Measurements from ENCODE around the gene MED12L.

MED12L gene

GRCh38 chr3:151377768-151378385 is 292.4 kb downstream of the MED12L start:
- DNase-seq (ENCODE audit: low read depth, low spot score) = no peak
- H3K4me3 ChIP-seq (ENCODE audit: low read depth, low read length) = no peak overlapping the region
- no peak for TF ChIP-seq CTCF (IDR thresholded peaks at IDR 0.05; ENCODE audit: low read depth, low read length)
- in situ Hi-C loops (cut with HindIII; ENCODE audit: low sequenced_read_pairs) = no loop called here

GRCh38 chr3:151379083-151379734 is 293.7 kb downstream of the MED12L start:
- no peak for DNase-seq (ENCODE audit: low read depth, low spot score)
- no peak overlapping the region for H3K4me3 ChIP-seq (ENCODE audit: low read depth, low read length)
- in situ Hi-C loops (cut with HindIII; ENCODE audit: low sequenced_read_pairs) = no loop called here
- TF ChIP-seq CTCF (IDR thresholded peaks at IDR 0.05; ENCODE audit: low read depth, low read length) = peak; percentile 81

GRCh38 chr3:151382671-151383070 is 297.2 kb downstream of the MED12L start:
- DNase-seq (ENCODE audit: low read depth, low spot score) = no peak
- in situ Hi-C loops (cut with HindIII; ENCODE audit: low sequenced_read_pairs) = no loop called here
- H3K4me3 ChIP-seq (ENCODE audit: low read depth, low read length) = no peak overlapping the region
- no peak for TF ChIP-seq CTCF (IDR thresholded peaks at IDR 0.05; ENCODE audit: low read depth, low read length)

- in situ Hi-C loops (cut with HindIII; ENCODE audit: low sequenced_read_pairs) = no loop called here
- no peak overlapping the region for H3K4me3 ChIP-seq (ENCODE audit: low read depth, low read length)
- no peak for TF ChIP-seq CTCF (IDR thresholded peaks at IDR 0.05; ENCODE audit: low read depth, low read length)
- DNase-seq (ENCODE audit: low read depth, low spot score) = no peak
Measured at GRCh38 chr3:151383111-151383510, 297.6 kb downstream of the MED12L start.

- in situ Hi-C loops (cut with HindIII; ENCODE audit: low sequenced_read_pairs) = no loop called here
- TF ChIP-seq CTCF (IDR thresholded peaks at IDR 0.05; ENCODE audit: low read depth, low read length) = no peak
- no peak overlapping the region for H3K4me3 ChIP-seq (ENCODE audit: low read depth, low read length)
- no peak for DNase-seq (ENCODE audit: low read depth, low spot score)
Measured at GRCh38 chr3:151383956-151384355, 298.5 kb downstream of the MED12L start.

GRCh38 chr3:151384741-151385174 is 299.3 kb downstream of the MED12L start, which contains the start of gene P2RY12:
TSS of gene P2RY12 (minus strand) at chr3:151384753. CDS start at chr3:151338845, 45,908 bp downstream.
- TF ChIP-seq CTCF (IDR thresholded peaks at IDR 0.05; ENCODE audit: low read depth, low read length) = no peak
- no peak for DNase-seq (ENCODE audit: low read depth, low spot score)
- in situ Hi-C loops (cut with HindIII; ENCODE audit: low sequenced_read_pairs) = no loop called here
- H3K4me3 ChIP-seq (ENCODE audit: low read depth, low read length) = no peak within 1 kb of the TSS

Measured in astrocyte of the spinal cord (primary cell).